GM12878 (cell line): ENCODE measurements around the gene MAPK8. TPM values are rescaled to one million over a fixed set of nuclear protein-coding genes. Genes with fewer than 3 reads are reported as not detected.

ENCODE experiments used
- ATAC-seq: fragments of 200-7000 bp; cut with Tn5 transposase; 3 replicates; pipeline ENCODE4 v1.9.1; 2020; ENCODE audit warnings: mild to moderate bottlenecking, moderate library complexity
- BruUV-seq: library from RNA; stranded (reverse); fragments of 400-500 nt; replicated peaks from 2 replicates; lab custom pipeline; 2021; lab: Mats Ljungman, UMichigan
- CTCF ChIA-PET: fragments of 300-600 bp; sonication (Branson Sonifier 250); formaldehyde crosslinking; extraction: SDS; loops from one replicate; lab custom pipeline; 2021; ENCODE audit warnings: inconsistent platforms; lab: Yijun Ruan, JAX
- POLR2A ChIA-PET: fragments of 350-600 bp; formaldehyde crosslinking; extraction: SDS; loops from one replicate; lab custom pipeline; 2021; ENCODE audit warnings: inconsistent platforms; lab: Charles Lee
- RAD21 ChIA-PET: fragments of 300-600 bp; sonication (Branson Sonifier 250); formaldehyde crosslinking; loops from one replicate; lab custom pipeline; 2023; ENCODE audit warnings: antibody characterized with exemption; ENCODE audit not compliant: unreplicated experiment; lab: Charles Lee
- SMC1A ChIA-PET: fragments of 300-600 bp; sonication (Branson Sonifier 250); formaldehyde crosslinking; loops from one replicate; lab custom pipeline; 2023; ENCODE audit not compliant: unreplicated experiment, uncharacterized antibody; lab: Charles Lee
- DNase-seq: peaks from one replicate; pipeline ENCODE4 v3.0.0-alpha.2; 2011; ENCODE audit warnings: low read depth, low spot score
- FAIRE-seq: peaks from 3 replicates; lab custom pipeline; 2011; peaks lifted over from hg19 to GRCh38; lab: Jason Lieb, UNC
- H2AFZ ChIP-seq: 2 replicates; pipeline ENCODE4 v1.6.0; 2011; ENCODE audit warnings: low read depth, low read length, control low read depth; ENCODE audit not compliant: control insufficient read depth
- H3K27ac ChIP-seq: 2 replicates; pipeline ENCODE4 v1.5.1; 2011; ENCODE audit warnings: control low read depth; ENCODE audit not compliant: control insufficient read depth, insufficient read depth
- H3K27me3 ChIP-seq, 2 experiments: replicated peaks in 1 of 2; 2 replicates each; pipeline versions ENCODE4 v1.6.0 to v1.6.1; 2011; ENCODE audit warnings: low read length in 1 of 2; ENCODE audit not compliant: control insufficient read depth in 2 of 2, insufficient read depth in 2 of 2
- H3K36me3 ChIP-seq, 2 experiments: 2 replicates each; pipeline ENCODE4 v1.5.1; 2011; ENCODE audit warnings: low read length in 1 of 2; ENCODE audit not compliant: control insufficient read depth in 2 of 2, insufficient read depth in 2 of 2
- H3K4me1 ChIP-seq: 2 replicates; pipeline ENCODE4 v1.6.1; 2011; ENCODE audit warnings: mild to moderate bottlenecking, low read length, moderate library complexity, mixed read lengths; ENCODE audit not compliant: control insufficient read depth, insufficient read depth
- H3K4me2 ChIP-seq: 2 replicates; pipeline ENCODE4 v1.6.0; 2011; ENCODE audit warnings: control low read depth; ENCODE audit not compliant: control insufficient read depth, insufficient read depth
- H3K4me3 ChIP-seq: fragments of 200-600 bp; sonication (generic); 2 replicates; pipeline ENCODE4 v1.5.1; 2016
- H3K79me2 ChIP-seq: 2 replicates; pipeline ENCODE4 v1.6.0; 2011; ENCODE audit warnings: low read length; ENCODE audit not compliant: control insufficient read depth, insufficient read depth
- H3K9ac ChIP-seq: 2 replicates; pipeline ENCODE4 v1.8.0; 2011; ENCODE audit warnings: low read length, control low read depth, mixed read lengths; ENCODE audit not compliant: control insufficient read depth, insufficient read depth
- H3K9me3 ChIP-seq: replicated peaks from 3 replicates; pipeline ENCODE4 v1.5.1; 2011; ENCODE audit warnings: mild to moderate bottlenecking, low read length; ENCODE audit not compliant: control insufficient read depth, insufficient read depth
- H4K20me1 ChIP-seq: 2 replicates; pipeline ENCODE4 v1.6.0; 2011; ENCODE audit not compliant: control insufficient read depth, insufficient read depth
- BMI1 ChIP-seq: fragments of 450-650 bp; IDR thresholded peaks from 2 replicates; pipeline ENCODE4 v1.6.1; 2016; ENCODE audit warnings: mild to moderate bottlenecking, moderate library complexity, borderline replicate concordance
- CHD2 ChIP-seq: IDR thresholded peaks from 2 replicates; pipeline ENCODE4 v1.6.1; 2011; ENCODE audit warnings: low read depth, low read length, improper control_type of control experiment, borderline replicate concordance
- CHD4 ChIP-seq: fragments of 200-600 bp; sonication (generic); IDR thresholded peaks from 2 replicates; pipeline ENCODE4 v1.6.1; 2016; ENCODE audit warnings: mild to moderate bottlenecking
- FOS ChIP-seq: IDR thresholded peaks from 3 replicates; pipeline ENCODE4 v1.6.1; 2011; ENCODE audit warnings: borderline replicate concordance; ENCODE audit not compliant: insufficient read length; ENCODE audit errors: extremely low read depth
- GABPA ChIP-seq: IDR thresholded peaks from 2 replicates; pipeline ENCODE4 v1.6.1; 2014; ENCODE audit warnings: antibody characterized with exemption, low read depth, mild to moderate bottlenecking, inconsistent platforms
- MAX ChIP-seq: IDR thresholded peaks from 2 replicates; pipeline ENCODE4 v1.6.1; 2012; ENCODE audit warnings: low read depth, low read length, improper control_type of control experiment
- MYB ChIP-seq: fragments of 150-350 bp; IDR thresholded peaks from 2 replicates; pipeline ENCODE4 v1.6.1; 2014; ENCODE audit warnings: mild to moderate bottlenecking, low read depth, low read length, borderline replicate concordance
- NBN ChIP-seq: fragments of 450-650 bp; IDR thresholded peaks from 2 replicates; pipeline ENCODE4 v1.6.1; 2016
- SP1 ChIP-seq: IDR thresholded peaks from one replicate; pipeline ENCODE4 v1.6.1; 2011; ENCODE audit warnings: low read depth, low read length
- SREBF2 ChIP-seq: IDR thresholded peaks from 2 replicates; pipeline ENCODE4 v1.6.1; 2012; ENCODE audit warnings: mild to moderate bottlenecking, low read length
- TCF12 ChIP-seq: IDR thresholded peaks from 2 replicates; pipeline ENCODE4 v1.6.1; 2011; ENCODE audit warnings: low read depth, mild to moderate bottlenecking, low read length
- WRNIP1 ChIP-seq: IDR thresholded peaks from 2 replicates; pipeline ENCODE4 v1.6.1; 2011; ENCODE audit warnings: low read depth, low read length, improper control_type of control experiment, borderline replicate concordance
- ZNF622 ChIP-seq: fragments of 450-650 bp; IDR thresholded peaks from 2 replicates; pipeline ENCODE4 v1.6.1; 2017; ENCODE audit warnings: mild to moderate bottlenecking, inconsistent platforms
- WGBS: methylation state at CpG from one replicate; pipeline ENCODE4 v1.1.6; 2016; ENCODE audit warnings: low lambda C conversion rate; ENCODE audit not compliant: insufficient replicate concordance, insufficient coverage; ENCODE audit errors: missing lambda C conversion rate; 5-methylcytosine and 5-hydroxymethylcytosine counted together
- in situ Hi-C: fragments of 300-500 bp; cut with MboI; formaldehyde crosslinking; loops from 9 replicates; pipeline ENCODE4 v1.14.3; 2018; ENCODE audit warnings: mixed read lengths
- intact Hi-C: fragments of 100-400 bp; cut with micrococcal nuclease; formaldehyde crosslinking; loops from one replicate; pipeline ENCODE4 v1.14.2; 2022; ENCODE audit not compliant: unreplicated experiment
- polyA plus RNA-seq, 11 experiments: library from polyadenylated mRNA; depleted of rRNA in 4 of 11; unstranded in 6 of 11; stranded (reverse) in 5 of 11; fragments of >200 nt; fragmentation: Nextera tagmentation in 4 of 11; fragmentation: Illumina TruSeq in 1 of 11; extraction: Ambion mirVana in 4 of 11; extraction: Trizol in 1 of 11; gene quantifications; 1 replicate in 1 of 11; 2 replicates in 10 of 11; pipeline versions ENCODE4 v1.2.1 to v1.2.3, GENCODE V29; 2011 to 2016; ENCODE audit warnings: inconsistent platforms in 2 of 11, missing spikeins in 2 of 11, low read depth in 1 of 11
- total RNA-seq, 4 experiments: library from RNA; depleted of rRNA in 3 of 4; stranded (reverse); fragments of >200 nt in 3 of 4; fragmentation: Illumina TruSeq in 1 of 4; extraction: Trizol in 1 of 4; gene quantifications; 2 replicates each; pipeline versions ENCODE4 v1.2.1 to v1.2.3, GENCODE V29; 2013 to 2021
- TF ChIP-seq, protein P1 (sequence below): fragments of 450-650 bp; IDR thresholded peaks from 2 replicates; pipeline ENCODE4 v1.6.1; 2014; ENCODE audit warnings: mild to moderate bottlenecking

Gene MAPK8
- total and polyA plus RNA-seq, 10 of the 15 experiments (the other 5 are each of a cell fraction or from before 2014, with no cell fraction given) = 3.9 to 102 (median 40.0) TPM

- no peak overlapping the region for H3K9ac ChIP-seq
- ChIA-PET CTCF (interaction anchor here (0.6 kb wide), 1 partner anchor 32 kb away, joined by 3 read pairs; no protein-coding TSS in a partner anchor), SMC1A (interaction anchor here (0.8 to 0.9 kb wide), 2 partner anchors 11 to 69 kb away, joined by 3 to 4 read pairs; no protein-coding TSS in a partner anchor), POLR2A (no interaction called here), RAD21 (no interaction called here)
- H3K4me2 ChIP-seq = no peak overlapping the region
- in situ Hi-C loops = no loop called here
- intact Hi-C loops = no loop called here
- no peak for TF ChIP-seq WRNIP1
- no peak for TF ChIP-seq GABPA
- no peak for TF ChIP-seq SP1
- no peak for TF ChIP-seq NBN
- TF ChIP-seq FOS = no peak
- no peak for TF ChIP-seq CHD2
- TF ChIP-seq ZNF622 = no peak
- no peak for TF ChIP-seq MAX
- no peak for TF ChIP-seq BMI1
- no peak for TF ChIP-seq CHD4
- no peak for TF ChIP-seq SREBF2
- TF ChIP-seq TCF12 = no peak
- TF ChIP-seq, protein P1, sequence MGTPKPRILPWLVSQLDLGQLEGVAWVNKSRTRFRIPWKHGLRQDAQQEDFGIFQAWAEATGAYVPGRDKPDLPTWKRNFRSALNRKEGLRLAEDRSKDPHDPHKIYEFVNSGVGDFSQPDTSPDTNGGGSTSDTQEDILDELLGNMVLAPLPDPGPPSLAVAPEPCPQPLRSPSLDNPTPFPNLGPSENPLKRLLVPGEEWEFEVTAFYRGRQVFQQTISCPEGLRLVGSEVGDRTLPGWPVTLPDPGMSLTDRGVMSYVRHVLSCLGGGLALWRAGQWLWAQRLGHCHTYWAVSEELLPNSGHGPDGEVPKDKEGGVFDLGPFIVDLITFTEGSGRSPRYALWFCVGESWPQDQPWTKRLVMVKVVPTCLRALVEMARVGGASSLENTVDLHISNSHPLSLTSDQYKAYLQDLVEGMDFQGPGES = no peak
- TF ChIP-seq MYB = no peak
- DNase-seq = no peak
- no peaks in the 10 kb centered on the region for H4K20me1 ChIP-seq
- H2AFZ ChIP-seq = no peak overlapping the region
- H3K27ac ChIP-seq = no peak overlapping the region
- no peaks in the 10 kb centered on the region for H3K9me3 ChIP-seq
- no peak overlapping the region for H3K4me3 ChIP-seq
- no peaks in the 10 kb centered on the region for H3K36me3 ChIP-seq
- WGBS = 30% methylated on average over 5 of the region's 5 CpGs
- no peaks in the 10 kb centered on the region for H3K79me2 ChIP-seq
- ATAC-seq = no peak
- no TSS peak for BruUV-seq
- no peak for FAIRE-seq
- H3K4me1 ChIP-seq = no peaks in the 10 kb centered on the region
- no peaks in the 10 kb centered on the region; a peak in 1 of 4 replicates for H3K27me3 ChIP-seq
Measured at GRCh38 chr10:48470115-48470892, 163.8 kb downstream of the MAPK8 start.
